HCT116 (cell line): ENCODE data around the gene CCDC157. TPM values are rescaled to one million over a fixed set of nuclear protein-coding genes. Genes with fewer than 3 reads are reported as not detected.

Experiments used
- ATAC-seq: fragments of 200-7000 bp; cut with Tn5 transposase; 2 replicates; pipeline ENCODE4 v1.9.1; 2020; ENCODE audit warnings: mild to moderate bottlenecking, moderate library complexity
- BruUV-seq: library from RNA; stranded (reverse); fragments of 400-500 nt; replicated peaks from 2 replicates; lab custom pipeline; 2021; lab: Mats Ljungman, UMichigan
- CTCF ChIA-PET: fragments of 300-600 bp; sonication (Branson Sonifier 250); formaldehyde crosslinking; loops from one replicate; lab custom pipeline; 2021; ENCODE audit warnings: antibody characterized with exemption; lab: Charles Lee
- POLR2A ChIA-PET: fragments of 300-600, 350-600 bp; sonication (Branson Sonifier 250); formaldehyde crosslinking; loops from one replicate; lab custom pipeline; 2021; ENCODE audit warnings: antibody characterized with exemption; lab: Charles Lee
- RAD21 ChIA-PET, 2 experiments: fragments of 300-600 bp; sonication (Branson Sonifier 250); formaldehyde crosslinking; loops; one replicate each; lab custom pipeline; 2023; ENCODE audit warnings: low total read pairs in 2 of 2; ENCODE audit not compliant: uncharacterized antibody in 2 of 2, unreplicated experiment in 2 of 2, low non-redundant PET in 1 of 2; lab: Charles Lee
- DNase-seq: peaks from one replicate; pipeline ENCODE4 v3.0.0-alpha.2; 2010; ENCODE audit warnings: low read depth, low spot score
- H2AFZ ChIP-seq: fragments of 200-600 bp; shearing (Covaris generic), sonication (generic); 2 replicates; pipeline ENCODE4 v1.6.1; 2017; ENCODE audit warnings: low read depth, mixed run types, mixed read lengths, antibody characterized with exemption, low read length; ENCODE audit not compliant: poor library complexity, severe bottlenecking
- H3K27ac ChIP-seq: 2 replicates; pipeline ENCODE4 v1.5.1; 2012; ENCODE audit warnings: low read depth, low read length
- H3K27me3 ChIP-seq: fragments of 200-600 bp; sonication (generic); 2 replicates; pipeline ENCODE4 v1.6.1; 2016; ENCODE audit warnings: mixed run types, low read length, mixed read lengths; ENCODE audit not compliant: insufficient read depth
- H3K36me3 ChIP-seq, 2 experiments: fragments of 200-500 bp in 1 of 2; fragments of 200-600 bp in 1 of 2; sonication (Bioruptor generic) in 1 of 2; sonication (generic) in 1 of 2; 2 replicates each; pipeline versions ENCODE4 v1.5.1 to v1.6.1; 2014 to 2016; ENCODE audit warnings: low read length in 2 of 2, inconsistent platforms in 1 of 2, mixed read lengths in 1 of 2, mixed run types in 1 of 2; ENCODE audit not compliant: insufficient read depth in 2 of 2, control insufficient read depth in 1 of 2
- H3K4me1 ChIP-seq, 2 experiments: fragments of 200-600 bp in 1 of 2; sonication (generic) in 1 of 2; 2 replicates each; pipeline versions ENCODE4 v1.5.1 to v1.6.1; 2012 to 2017; ENCODE audit warnings: low read length in 2 of 2, inconsistent platforms in 1 of 2, mild to moderate bottlenecking in 1 of 2, mixed read lengths in 1 of 2, mixed run types in 1 of 2, moderate library complexity in 1 of 2; ENCODE audit not compliant: insufficient read depth in 2 of 2, control insufficient read depth in 1 of 2
- H3K4me2 ChIP-seq: fragments of 200-600 bp; sonication (generic); 2 replicates; pipeline ENCODE4 v1.6.1; 2017; ENCODE audit warnings: mixed run types, low read length, mixed read lengths
- H3K4me3 ChIP-seq, 2 experiments: fragments of 200-600 bp in 1 of 2; sonication (generic) in 1 of 2; replicated peaks in 1 of 2; 2 replicates each; pipeline ENCODE4 v1.5.1; 2011 to 2016; ENCODE audit warnings: low read length in 2 of 2, control low read depth in 1 of 2, low read depth in 1 of 2, mild to moderate bottlenecking in 1 of 2, mixed read lengths in 1 of 2, mixed run types in 1 of 2
- H3K79me2 ChIP-seq: fragments of 200-600 bp; sonication (generic); 2 replicates; pipeline ENCODE4 v1.6.1; 2017; ENCODE audit warnings: mild to moderate bottlenecking, mixed run types, low read length, moderate library complexity, mixed read lengths; ENCODE audit not compliant: insufficient read depth
- H3K9ac ChIP-seq: fragments of 200-600 bp; sonication (generic); 2 replicates; pipeline ENCODE4 v1.6.1; 2016; ENCODE audit warnings: low read length, mixed read lengths
- H3K9me2 ChIP-seq: fragments of 200-600 bp; sonication (generic), shearing (Covaris generic); 2 replicates; pipeline ENCODE4 v1.6.1; 2017; ENCODE audit warnings: mixed run types, mild to moderate bottlenecking, moderate library complexity; ENCODE audit not compliant: insufficient read depth
- H3K9me3 ChIP-seq, 2 experiments: fragments of 200-500 bp in 1 of 2; fragments of 200-600 bp in 1 of 2; sonication (Bioruptor generic) in 1 of 2; sonication (generic) in 1 of 2; 2 replicates each; pipeline ENCODE4 v1.6.1; 2014 to 2017; ENCODE audit warnings: low read length in 2 of 2, mixed read lengths in 2 of 2, inconsistent platforms in 1 of 2, low read depth in 1 of 2, mild to moderate bottlenecking in 1 of 2, mixed run types in 1 of 2, moderate library complexity in 1 of 2; ENCODE audit not compliant: control insufficient read depth in 1 of 2, insufficient read depth in 1 of 2
- H4K20me1 ChIP-seq: fragments of 200-600 bp; sonication (generic), shearing (Covaris generic); 2 replicates; pipeline ENCODE4 v1.6.1; 2017; ENCODE audit warnings: mixed run types, mild to moderate bottlenecking, moderate library complexity; ENCODE audit not compliant: insufficient read depth
- CBX3 ChIP-seq: IDR thresholded peaks from 2 replicates; pipeline ENCODE4 v1.6.1; 2012; ENCODE audit warnings: low read depth
- ELF1 ChIP-seq: IDR thresholded peaks from 2 replicates; pipeline ENCODE4 v1.6.1; 2012; ENCODE audit warnings: low read depth, borderline replicate concordance
- EZH2phosphoT487 ChIP-seq: fragments of 200-600 bp; IDR thresholded peaks from 2 replicates; pipeline ENCODE4 v1.6.1; 2018; ENCODE audit warnings: antibody characterized with exemption, borderline replicate concordance
- POLR2AphosphoS5 ChIP-seq: IDR thresholded peaks from 2 replicates; pipeline ENCODE4 v1.6.1; 2011; ENCODE audit warnings: mild to moderate bottlenecking, low read depth, low read length, moderate library complexity
- SP1 ChIP-seq: IDR thresholded peaks from 2 replicates; pipeline ENCODE4 v1.6.1; 2012; ENCODE audit warnings: low read depth
- SRF ChIP-seq: IDR thresholded peaks from 2 replicates; pipeline ENCODE4 v1.6.1; 2012; ENCODE audit warnings: low read depth
- ZFX ChIP-seq: fragments of 450-650 bp; IDR thresholded peaks from 2 replicates; pipeline ENCODE4 v1.6.1; 2017
- intact Hi-C: fragments of 100-400 bp; cut with micrococcal nuclease; formaldehyde crosslinking; loops from 2 replicates; pipeline ENCODE4 v1.10.0; 2022
- total RNA-seq: library from RNA; stranded (reverse); gene quantifications from one replicate; pipeline ENCODE4 v1.2.1, GENCODE V29; 2021; ENCODE audit not compliant: unreplicated experiment
- TF ChIP-seq, protein P1 (sequence below): IDR thresholded peaks from 2 replicates; pipeline ENCODE4 v1.6.1; 2011; ENCODE audit warnings: mild to moderate bottlenecking, low read length, moderate library complexity; ENCODE audit not compliant: insufficient replicate concordance; ENCODE audit errors: extremely low read depth

Gene CCDC157
- total RNA-seq, 1 experiment from 2014 or later: 2.1 TPM

DNA sequence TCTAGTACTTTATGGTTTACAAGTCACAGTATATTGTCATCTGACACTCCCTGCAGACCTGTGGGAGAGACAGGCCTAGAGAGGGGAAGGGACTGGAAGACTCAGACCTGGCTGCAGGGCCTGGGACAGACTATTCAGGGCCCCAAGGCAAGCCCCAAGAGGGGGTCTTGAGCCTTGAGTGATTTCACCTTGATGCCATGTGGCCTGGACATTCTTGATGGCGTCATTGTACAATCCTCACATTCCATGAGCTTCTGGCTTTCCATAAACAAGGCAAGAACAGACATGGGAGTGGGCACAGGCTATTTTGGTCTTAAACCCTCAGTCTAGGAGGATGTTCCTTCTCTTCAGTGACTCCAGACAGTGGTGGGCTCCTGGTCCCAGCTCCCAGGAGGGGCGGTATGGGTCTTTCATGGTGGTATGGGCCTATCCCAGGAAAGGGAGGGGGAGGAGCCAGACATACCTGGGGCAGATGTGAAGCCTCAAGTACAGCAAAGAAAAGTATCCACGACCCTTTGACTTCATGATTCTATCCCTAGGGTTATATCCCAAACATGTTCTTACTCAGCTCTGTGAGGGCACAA lies 28.2 kb upstream of the CCDC157 start:
- POLR2A ChIA-PET: interaction anchor here (0.6 to 2.1 kb wide), 5 partner anchors 9 to 96 kb away, joined by 3 to 7 read pairs (median 4); partner anchors contain the start of genes CCDC157 and SF3A1

DNA sequence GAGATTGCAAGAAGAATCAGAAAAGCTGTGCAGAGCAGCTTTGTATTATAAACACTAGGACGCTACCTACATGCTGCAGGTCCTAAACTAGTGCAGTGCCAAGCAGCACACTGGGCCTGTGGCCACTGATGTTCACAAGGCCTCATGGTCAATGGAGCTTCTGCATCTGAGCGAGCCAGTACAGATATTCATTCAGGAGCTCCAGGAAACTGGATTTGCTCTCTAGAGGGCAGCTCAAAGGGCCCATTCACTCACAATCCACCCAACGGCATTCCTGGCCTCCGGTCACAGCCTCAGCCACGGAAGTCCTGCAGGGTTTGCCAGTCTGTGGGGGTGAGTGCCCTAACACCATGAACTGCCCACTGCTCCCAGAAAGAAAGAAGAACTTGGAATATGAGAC lies 24.3 kb upstream of the CCDC157 start:
- H3K27ac ChIP-seq: no peak overlapping the region
- ChIA-PET CTCF (no interaction called here), RAD21 (no interaction called here), POLR2A (no interaction called here)
- no peaks in the 10 kb centered on the region for H3K9me3 ChIP-seq
- TF ChIP-seq ZFX (no peak), SRF (no peak)
- H3K9ac ChIP-seq: no peak overlapping the region
- no peaks in the 10 kb centered on the region for H3K27me3 ChIP-seq
- H3K36me3 ChIP-seq: peaks cover 34 to 58% of the 10 kb centered on the region in 2 experiments; a peak in 3 of 4 replicates
- no peaks in the 10 kb centered on the region for H4K20me1 ChIP-seq
- no TSS peak for BruUV-seq
- no peak for DNase-seq
- H2AFZ ChIP-seq: no peak overlapping the region
- no peaks in the 10 kb centered on the region for H3K9me2 ChIP-seq
- peaks cover 8 to 14% of the 10 kb centered on the region in 2 experiments; a peak in 3 of 4 replicates for H3K4me1 ChIP-seq
- no peak overlapping the region for H3K4me2 ChIP-seq
- intact Hi-C loops: no loop called here
- H3K4me3 ChIP-seq: no peak overlapping the region
- H3K79me2 ChIP-seq: no peaks in the 10 kb centered on the region
- ATAC-seq: no peak

More for the DNA sequence above, 28.2 kb upstream of the CCDC157 start:
- no peak overlapping the region for H3K9ac ChIP-seq
- no peak overlapping the region for H2AFZ ChIP-seq
- no peak for TF ChIP-seq ELF1
- no peak for TF ChIP-seq CBX3
- TF ChIP-seq EZH2phosphoT487: no peak
- no peak for TF ChIP-seq SP1
- no peak for TF ChIP-seq POLR2AphosphoS5
- TF ChIP-seq, protein P1, sequence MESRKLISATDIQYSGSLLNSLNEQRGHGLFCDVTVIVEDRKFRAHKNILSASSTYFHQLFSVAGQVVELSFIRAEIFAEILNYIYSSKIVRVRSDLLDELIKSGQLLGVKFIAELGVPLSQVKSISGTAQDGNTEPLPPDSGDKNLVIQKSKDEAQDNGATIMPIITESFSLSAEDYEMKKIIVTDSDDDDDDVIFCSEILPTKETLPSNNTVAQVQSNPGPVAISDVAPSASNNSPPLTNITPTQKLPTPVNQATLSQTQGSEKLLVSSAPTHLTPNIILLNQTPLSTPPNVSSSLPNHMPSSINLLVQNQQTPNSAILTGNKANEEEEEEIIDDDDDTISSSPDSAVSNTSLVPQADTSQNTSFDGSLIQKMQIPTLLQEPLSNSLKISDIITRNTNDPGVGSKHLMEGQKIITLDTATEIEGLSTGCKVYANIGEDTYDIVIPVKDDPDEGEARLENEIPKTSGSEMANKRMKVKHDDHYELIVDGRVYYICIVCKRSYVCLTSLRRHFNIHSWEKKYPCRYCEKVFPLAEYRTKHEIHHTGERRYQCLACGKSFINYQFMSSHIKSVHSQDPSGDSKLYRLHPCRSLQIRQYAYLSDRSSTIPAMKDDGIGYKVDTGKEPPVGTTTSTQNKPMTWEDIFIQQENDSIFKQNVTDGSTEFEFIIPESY: no peak
- H3K4me3 ChIP-seq: no peak overlapping the region
- H3K36me3 ChIP-seq: peaks cover 7 to 19% of the 10 kb centered on the region in 2 experiments; a peak in 3 of 4 replicates
- H3K9me2 ChIP-seq: no peaks in the 10 kb centered on the region
- H3K9me3 ChIP-seq: no peaks in the 10 kb centered on the region
- H3K79me2 ChIP-seq: peaks cover 4% of the 10 kb centered on the region; the same call in 1 of the 2 replicates
- RAD21 ChIA-PET: interaction anchor here (1.0 to 3.4 kb wide), 4 partner anchors 28 to 41 kb away, joined by 3 to 21 read pairs (median 10); partner anchors contain the start of genes CCDC157 (in 1 of the 2) and SF3A1 (in 1 of the 2)
- H3K4me2 ChIP-seq: no peak overlapping the region
- intact Hi-C loops: no loop called here
- CTCF ChIA-PET: interaction anchor here (1.0 to 6.4 kb wide), 3 partner anchors 14 to 39 kb away, joined by 3 to 81 read pairs (median 4); partner anchors contain the start of genes CASTOR1, CCDC157 and SF3A1
- H3K27ac ChIP-seq: peak overlapping the region; percentile 49; the same call in 1 of the 2 replicates
- no peak for ATAC-seq
- H3K27me3 ChIP-seq: no peaks in the 10 kb centered on the region
- no peaks in the 10 kb centered on the region for H4K20me1 ChIP-seq
- no TSS peak for BruUV-seq
- no peak for DNase-seq
- H3K4me1 ChIP-seq: peaks cover 26 to 39% of the 10 kb centered on the region in 2 experiments
